Measurements from ENCODE around the gene UPF1. TPM values are rescaled to one million over a fixed set of nuclear protein-coding genes. Genes with fewer than 3 reads are reported as not detected.

The UPF1 gene
- total RNA-seq, 2 donors from 2014 or later: 64.9 to 90.1 TPM

- H3K36me3 Mint-ChIP-seq (ENCODE audit: low read depth): peaks cover 100% of the 10 kb centered on the region
- no peak for ATAC-seq (replicated peaks)
- H3K4me1 Mint-ChIP-seq: peaks cover 17% of the 10 kb centered on the region
- no peak overlapping the region for H3K27ac Mint-ChIP-seq
- H3K4me3 Mint-ChIP-seq: no peak overlapping the region
- no peaks in the 10 kb centered on the region for H3K27me3 Mint-ChIP-seq
- H3K9me3 Mint-ChIP-seq: no peaks in the 10 kb centered on the region
Measured at GRCh38 chr19:18852648-18853047, 20.9 kb downstream of the UPF1 start.

GRCh38 chr19:18853755-18854427 is 22.1 kb downstream of the UPF1 start:
- Mint-ChIP-seq H3K36me3 (ENCODE audit: low read depth) (peaks cover 100% of the 10 kb centered on the region), H3K4me1 (peaks cover 10% of the 10 kb centered on the region)

GRCh38 chr19:18854982-18855381 is 23.2 kb downstream of the UPF1 start:
- H3K4me3 Mint-ChIP-seq: no peak overlapping the region
- H3K27me3 Mint-ChIP-seq: no peaks in the 10 kb centered on the region
- peaks cover 97% of the 10 kb centered on the region for H3K36me3 Mint-ChIP-seq (ENCODE audit: low read depth)
- H3K4me1 Mint-ChIP-seq: no peaks in the 10 kb centered on the region
- no peak overlapping the region for H3K27ac Mint-ChIP-seq
- ATAC-seq (replicated peaks): no peak
- H3K9me3 Mint-ChIP-seq: no peaks in the 10 kb centered on the region

More at GRCh38 chr19:18853755-18854427, 22.1 kb downstream of the UPF1 start:
- no peak for ATAC-seq (replicated peaks)
- H3K27ac Mint-ChIP-seq: no peak overlapping the region
- H3K27me3 Mint-ChIP-seq: no peaks in the 10 kb centered on the region
- no peak overlapping the region for H3K4me3 Mint-ChIP-seq
- H3K9me3 Mint-ChIP-seq: no peaks in the 10 kb centered on the region

- Mint-ChIP-seq H3K27me3 (no peaks in the 10 kb centered on the region), H3K36me3 (ENCODE audit: low read depth) (peaks cover 97% of the 10 kb centered on the region), H3K9me3 (no peaks in the 10 kb centered on the region), H3K4me3 (no peak overlapping the region), H3K4me1 (no peaks in the 10 kb centered on the region), H3K27ac (no peak overlapping the region)
- ATAC-seq (replicated peaks): no peak
Measured at GRCh38 chr19:18855647-18856384, 24.1 kb downstream of the UPF1 start.

GRCh38 chr19:18856385-18857126 is 24.8 kb downstream of the UPF1 start:
- ATAC-seq (replicated peaks): no peak
- no peak overlapping the region for H3K27ac Mint-ChIP-seq
- H3K4me3 Mint-ChIP-seq: no peak overlapping the region
- peaks cover 97% of the 10 kb centered on the region for H3K36me3 Mint-ChIP-seq (ENCODE audit: low read depth)
- H3K9me3 Mint-ChIP-seq: no peaks in the 10 kb centered on the region
- no peaks in the 10 kb centered on the region for H3K27me3 Mint-ChIP-seq
- no peaks in the 10 kb centered on the region for H3K4me1 Mint-ChIP-seq

GRCh38 chr19:18857223-18857622 is 25.5 kb downstream of the UPF1 start:
- Mint-ChIP-seq H3K27me3 (no peaks in the 10 kb centered on the region), H3K9me3 (no peaks in the 10 kb centered on the region), H3K4me3 (no peak overlapping the region), H3K36me3 (ENCODE audit: low read depth) (peaks cover 97% of the 10 kb centered on the region), H3K27ac (no peak overlapping the region), H3K4me1 (no peaks in the 10 kb centered on the region)
- ATAC-seq (replicated peaks): no peak

GRCh38 chr19:18858906-18859646 is 27.3 kb downstream of the UPF1 start:
- Mint-ChIP-seq H3K4me3 (no peak overlapping the region), H3K4me1 (no peaks in the 10 kb centered on the region), H3K27me3 (no peaks in the 10 kb centered on the region), H3K27ac (no peak overlapping the region), H3K36me3 (ENCODE audit: low read depth) (peaks cover 97% of the 10 kb centered on the region), H3K9me3 (no peaks in the 10 kb centered on the region)
- no peak for ATAC-seq (replicated peaks)

- Mint-ChIP-seq H3K9me3 (no peaks in the 10 kb centered on the region), H3K4me1 (no peaks in the 10 kb centered on the region), H3K36me3 (ENCODE audit: low read depth) (peaks cover 97% of the 10 kb centered on the region), H3K27me3 (no peaks in the 10 kb centered on the region), H3K4me3 (no peak overlapping the region), H3K27ac (no peak overlapping the region)
- ATAC-seq (replicated peaks): no peak
Measured at GRCh38 chr19:18859676-18860301, 28.0 kb downstream of the UPF1 start.

- Mint-ChIP-seq H3K27me3 (no peaks in the 10 kb centered on the region), H3K9me3 (no peaks in the 10 kb centered on the region), H3K4me3 (no peak overlapping the region), H3K27ac (no peak overlapping the region), H3K36me3 (ENCODE audit: low read depth) (peaks cover 97% of the 10 kb centered on the region), H3K4me1 (no peaks in the 10 kb centered on the region)
- no peak for ATAC-seq (replicated peaks)
Measured at GRCh38 chr19:18860302-18860700, 28.5 kb downstream of the UPF1 start.

- H3K36me3 Mint-ChIP-seq (ENCODE audit: low read depth): peaks cover 97% of the 10 kb centered on the region
- H3K4me3 Mint-ChIP-seq: no peak overlapping the region
- H3K27ac Mint-ChIP-seq: no peak overlapping the region
- H3K9me3 Mint-ChIP-seq: no peaks in the 10 kb centered on the region
- H3K27me3 Mint-ChIP-seq: no peaks in the 10 kb centered on the region
- no peak for ATAC-seq (replicated peaks)
- no peaks in the 10 kb centered on the region for H3K4me1 Mint-ChIP-seq
Measured at GRCh38 chr19:18860725-18861124, 29.0 kb downstream of the UPF1 start.

GRCh38 chr19:18861235-18861634 is 29.5 kb downstream of the UPF1 start:
- Mint-ChIP-seq H3K27me3 (no peaks in the 10 kb centered on the region), H3K27ac (no peak overlapping the region), H3K4me3 (no peak overlapping the region), H3K9me3 (no peaks in the 10 kb centered on the region), H3K4me1 (no peaks in the 10 kb centered on the region), H3K36me3 (ENCODE audit: low read depth) (peaks cover 97% of the 10 kb centered on the region)
- no peak for ATAC-seq (replicated peaks)

GRCh38 chr19:18861917-18862316 is 30.2 kb downstream of the UPF1 start:
- Mint-ChIP-seq H3K4me3 (no peak overlapping the region), H3K9me3 (no peaks in the 10 kb centered on the region), H3K27me3 (no peaks in the 10 kb centered on the region), H3K4me1 (no peaks in the 10 kb centered on the region), H3K27ac (no peak overlapping the region), H3K36me3 (ENCODE audit: low read depth) (peaks cover 97% of the 10 kb centered on the region)
- ATAC-seq (replicated peaks): no peak

- no peak for ATAC-seq (replicated peaks)
- Mint-ChIP-seq H3K27me3 (no peaks in the 10 kb centered on the region), H3K9me3 (no peaks in the 10 kb centered on the region), H3K4me1 (no peaks in the 10 kb centered on the region), H3K27ac (no peak overlapping the region), H3K4me3 (no peak overlapping the region), H3K36me3 (ENCODE audit: low read depth) (peaks cover 97% of the 10 kb centered on the region)
Measured at GRCh38 chr19:18862976-18863842, 31.4 kb downstream of the UPF1 start.
